PC-9 (cell line): ENCODE results near the gene COL21A1.

ENCODE experiments used
- EZH2 ChIP-seq: fragments of 200-600 bp; sonication (generic); IDR thresholded peaks from 2 replicates; pipeline ENCODE4 v1.8.0; 2017; ENCODE audit warnings: antibody characterized with exemption, low read depth
- TF ChIP-seq, protein P1 (sequence below): fragments of 200-600 bp; sonication (generic); conservative IDR thresholded peaks from 2 replicates; pipeline ENCODE4 v1.6.1; 2017; ENCODE audit warnings: mixed run types, antibody characterized with exemption, mild to moderate bottlenecking, moderate library complexity

- TF ChIP-seq, protein P1, sequence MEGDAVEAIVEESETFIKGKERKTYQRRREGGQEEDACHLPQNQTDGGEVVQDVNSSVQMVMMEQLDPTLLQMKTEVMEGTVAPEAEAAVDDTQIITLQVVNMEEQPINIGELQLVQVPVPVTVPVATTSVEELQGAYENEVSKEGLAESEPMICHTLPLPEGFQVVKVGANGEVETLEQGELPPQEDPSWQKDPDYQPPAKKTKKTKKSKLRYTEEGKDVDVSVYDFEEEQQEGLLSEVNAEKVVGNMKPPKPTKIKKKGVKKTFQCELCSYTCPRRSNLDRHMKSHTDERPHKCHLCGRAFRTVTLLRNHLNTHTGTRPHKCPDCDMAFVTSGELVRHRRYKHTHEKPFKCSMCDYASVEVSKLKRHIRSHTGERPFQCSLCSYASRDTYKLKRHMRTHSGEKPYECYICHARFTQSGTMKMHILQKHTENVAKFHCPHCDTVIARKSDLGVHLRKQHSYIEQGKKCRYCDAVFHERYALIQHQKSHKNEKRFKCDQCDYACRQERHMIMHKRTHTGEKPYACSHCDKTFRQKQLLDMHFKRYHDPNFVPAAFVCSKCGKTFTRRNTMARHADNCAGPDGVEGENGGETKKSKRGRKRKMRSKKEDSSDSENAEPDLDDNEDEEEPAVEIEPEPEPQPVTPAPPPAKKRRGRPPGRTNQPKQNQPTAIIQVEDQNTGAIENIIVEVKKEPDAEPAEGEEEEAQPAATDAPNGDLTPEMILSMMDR = no peak
- TF ChIP-seq EZH2 = no peak
Observed at GRCh38 chr6:56235245-56235644, 12.1 kb downstream of the COL21A1 start.
